Stimulated activated CD8-positive, alpha-beta memory T cell treated with anti-CD3 and anti-CD28 coated beads, Interleukin-15, amount 100 ng/mL, for 4 hours (primary cell): ENCODE measurements around the gene TPTE2.
"Not testable (repeated sequence)": the region's sequence is repeated elsewhere in the genome, so short reads cannot be mapped to it uniquely, and the experiment has no call there.

Experiments used
- DNase-seq, 2 donors: peaks; one replicate each; pipeline ENCODE4 v3.0.0-alpha.2; 2020; ENCODE audit warnings: low read depth in 2 of 2

The TPTE2 gene

DNA sequence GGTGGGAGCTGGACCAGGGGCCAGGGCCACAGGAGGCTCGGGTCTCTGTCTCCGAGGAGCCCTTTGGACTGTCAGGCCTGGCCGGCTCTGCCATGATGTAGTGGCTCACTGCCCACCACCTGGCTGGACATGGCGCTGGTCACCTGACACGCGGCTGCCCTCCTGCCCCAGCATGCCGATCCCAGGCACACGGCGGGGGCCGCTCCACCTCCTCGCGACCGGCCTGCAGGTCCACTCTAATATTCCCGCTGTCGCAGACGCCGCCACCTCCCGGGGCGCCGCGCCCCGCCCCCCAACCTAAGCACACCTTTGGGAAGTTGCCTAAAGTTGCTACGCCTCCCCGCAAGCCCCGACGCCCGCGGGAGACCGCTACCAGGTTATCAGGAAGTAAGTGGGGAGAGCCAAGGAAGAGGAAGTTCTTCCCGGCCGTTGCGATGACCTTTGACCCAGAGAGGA is at the start of gene TPTE2:
TPTE2 (minus strand) TSS at position 406 of the 456 bp plus-strand sequence. CDS start 58,298 bp downstream, outside the sequence.
- DNase-seq = not testable (repeated sequence)

GRCh38 chr13:19607523-19608078 is 46.3 kb upstream of the TPTE2 start:
- DNase-seq = no peak

DNA sequence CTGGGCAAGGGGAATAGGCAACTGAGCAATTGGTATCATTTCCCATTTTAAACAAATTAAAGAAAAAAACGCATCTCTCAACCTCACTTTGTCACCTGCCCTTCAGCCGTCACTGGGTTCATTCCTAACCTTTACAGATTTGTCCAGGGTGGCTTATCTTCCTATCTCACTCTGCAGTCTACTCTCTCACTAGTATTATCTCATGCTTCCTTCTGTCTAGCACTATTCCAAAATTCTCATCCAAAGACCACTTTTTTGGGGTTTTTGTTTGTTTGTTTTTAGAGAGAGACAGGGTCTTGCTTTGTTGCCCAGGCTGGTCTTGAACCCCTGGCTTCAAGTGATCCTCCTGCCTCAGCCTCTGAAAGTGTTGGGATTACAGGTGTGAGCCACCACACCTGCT is 45.4 kb upstream of the TPTE2 start:
- no peak for DNase-seq

GRCh38 chr13:19606152-19606551 is 44.8 kb upstream of the TPTE2 start:
- no peak for DNase-seq

GRCh38 chr13:19605161-19605955 is 44.0 kb upstream of the TPTE2 start:
- no peak for DNase-seq

DNA sequence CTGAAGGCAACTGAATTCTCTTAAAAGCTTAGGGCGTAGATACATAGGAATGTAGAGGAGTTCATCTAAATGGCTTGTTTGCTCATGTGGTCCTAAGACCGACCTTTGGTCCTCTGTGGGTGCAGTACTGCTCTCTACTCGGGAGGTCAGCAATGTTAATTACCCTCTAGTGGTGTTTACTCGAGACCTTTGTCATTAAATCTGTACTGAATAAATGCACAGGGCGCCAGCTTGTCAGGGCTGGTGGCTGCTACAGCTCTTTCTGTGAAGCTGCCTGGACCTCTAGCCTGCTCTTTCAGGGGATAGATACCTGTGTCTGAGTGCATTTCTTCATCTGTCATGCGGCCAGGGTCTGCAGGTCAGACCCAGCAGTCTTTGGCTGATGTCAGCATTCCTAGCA is 43.0 kb upstream of the TPTE2 start:
- no peak for DNase-seq

DNA sequence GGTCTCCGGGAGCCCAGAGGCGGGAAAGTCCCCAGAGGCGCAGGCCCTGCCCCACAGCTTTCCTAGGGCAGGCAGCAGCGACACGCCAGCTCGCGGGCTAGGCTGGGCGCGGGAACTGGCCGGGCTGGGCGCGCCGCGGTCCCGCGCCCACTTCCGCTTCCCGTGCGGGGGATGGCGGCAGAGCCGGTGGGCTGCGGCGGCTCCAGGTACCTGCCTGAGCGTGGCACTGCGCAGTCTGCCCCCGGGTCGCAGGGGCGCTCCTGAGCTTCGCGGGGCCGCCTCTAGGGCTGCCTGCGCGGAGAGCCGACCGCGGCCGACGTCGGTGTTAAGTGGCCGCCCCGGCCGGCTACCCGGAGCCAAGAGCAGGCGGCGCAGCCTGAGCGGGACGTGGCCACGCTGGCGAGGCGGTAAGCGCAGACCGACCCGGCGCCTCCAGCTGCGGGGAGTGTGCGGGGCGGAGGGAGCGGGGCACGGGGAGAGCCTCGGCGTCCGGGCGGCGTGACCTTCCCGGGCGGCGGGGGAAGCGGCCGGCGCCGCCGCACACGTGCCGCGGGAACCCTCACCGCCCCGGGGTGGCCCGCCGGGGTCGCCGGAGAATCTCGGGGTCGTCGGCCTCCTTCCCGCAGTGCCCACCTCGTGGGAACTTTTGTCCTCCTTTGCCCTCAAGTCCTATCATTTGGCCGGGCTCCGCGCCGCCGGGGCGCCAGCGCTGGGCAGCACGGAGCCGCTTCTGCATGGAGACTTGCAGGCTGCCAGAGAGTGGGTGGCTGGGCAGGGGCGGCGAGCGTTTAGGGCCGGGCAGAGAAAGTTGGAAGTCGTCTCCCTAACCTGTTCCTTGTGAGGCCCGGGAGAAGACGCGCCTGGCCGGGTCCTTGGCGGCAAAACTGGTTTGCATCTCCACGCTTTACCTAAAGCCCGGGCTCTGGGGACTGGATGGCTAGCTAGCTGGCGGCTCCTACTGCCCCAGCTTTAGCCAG is 40.7 kb upstream of the TPTE2 start:
- no peak for DNase-seq

- no peak for DNase-seq
Measured at GRCh38 chr13:19597523-19597922, 36.2 kb upstream of the TPTE2 start.

DNA sequence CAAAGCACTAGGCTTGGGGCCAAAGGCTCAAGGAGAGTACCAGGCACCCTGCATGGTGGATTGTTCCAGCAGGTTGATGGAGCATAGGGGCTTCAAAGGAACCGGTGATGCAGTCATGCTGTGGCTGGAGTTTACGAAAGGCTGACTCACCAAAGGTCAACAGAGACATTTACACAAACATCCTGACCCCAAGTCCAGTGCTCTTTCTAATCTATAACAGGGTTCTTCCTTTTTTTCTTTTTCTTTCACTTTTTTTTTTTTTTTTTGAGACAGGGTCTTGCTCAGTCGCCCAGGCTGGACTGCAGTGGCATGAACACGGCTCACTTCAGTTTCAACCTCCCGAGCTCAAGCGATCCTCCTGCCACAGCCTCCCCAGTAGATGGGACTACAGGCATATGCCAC is 35.6 kb upstream of the TPTE2 start:
- no peak for DNase-seq

- no peak for DNase-seq
Measured at GRCh38 chr13:19596086-19596485, 34.8 kb upstream of the TPTE2 start.

DNA sequence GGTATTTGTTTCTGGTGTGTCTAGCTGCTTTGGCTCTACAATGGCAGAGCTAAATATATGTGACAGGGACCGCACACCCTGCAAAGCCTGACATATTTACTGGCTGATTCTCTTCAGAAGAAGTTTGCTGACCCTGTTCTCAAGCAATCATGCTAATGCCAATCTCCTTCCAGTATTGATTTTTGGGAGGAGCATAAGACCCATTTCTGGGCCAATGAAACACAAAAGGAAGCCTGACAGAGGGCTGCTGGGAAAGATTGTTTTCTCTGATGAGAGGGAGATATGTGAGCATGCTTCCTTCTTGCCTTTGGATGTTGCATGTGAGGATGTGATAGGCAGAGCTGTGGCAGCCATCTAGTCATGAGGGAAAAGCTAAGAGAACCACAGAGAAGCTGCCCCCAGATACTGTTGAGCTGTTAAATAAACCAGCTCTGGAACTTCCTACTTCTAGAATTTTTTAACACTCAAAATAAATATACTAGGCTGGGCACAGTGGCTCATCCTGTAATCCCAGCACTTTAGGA is 31.4 kb upstream of the TPTE2 start:
- no peak for DNase-seq

DNA sequence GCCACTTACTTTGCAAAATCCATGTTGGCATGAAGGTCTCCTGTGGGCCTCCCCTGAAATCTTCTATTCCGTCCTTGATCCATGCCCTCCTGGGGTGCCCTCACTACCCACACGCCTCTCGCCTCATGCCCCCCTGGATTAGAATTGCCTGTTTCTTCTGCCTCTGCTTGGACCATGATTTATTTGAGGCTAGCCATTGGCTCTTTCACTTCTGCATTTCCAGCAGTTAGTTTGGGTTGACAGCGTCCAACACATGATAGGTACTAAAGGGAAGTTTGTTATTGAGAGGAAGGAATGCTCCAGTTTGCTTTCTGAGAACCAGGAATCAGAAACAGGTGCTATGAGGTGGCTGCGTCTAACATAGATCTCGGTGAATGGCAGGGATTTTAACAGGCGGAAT is 30.5 kb upstream of the TPTE2 start:
- DNase-seq = no peak

- no peak for DNase-seq
Measured at GRCh38 chr13:19590423-19590822, 29.1 kb upstream of the TPTE2 start.

DNA sequence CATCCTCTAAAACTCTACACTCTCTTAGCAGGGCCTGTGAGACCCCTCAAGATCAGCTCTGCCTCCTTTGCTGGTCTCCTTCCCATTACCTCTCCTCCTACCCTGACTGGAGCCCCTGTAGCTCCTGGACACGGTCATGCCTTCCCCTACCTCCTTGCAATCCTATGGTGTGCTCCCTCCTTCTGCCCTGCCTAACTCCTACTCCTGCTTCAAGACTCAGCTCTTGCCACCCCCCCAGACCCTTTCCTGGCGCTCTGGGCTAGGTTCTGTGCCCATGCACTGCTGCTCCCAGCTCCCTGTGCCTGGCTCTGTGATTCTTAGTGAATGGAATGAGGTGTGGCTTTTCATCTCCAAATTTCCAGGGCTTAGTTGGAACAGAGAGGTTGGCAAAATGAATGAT is 28.0 kb upstream of the TPTE2 start:
- DNase-seq = no peak

DNA sequence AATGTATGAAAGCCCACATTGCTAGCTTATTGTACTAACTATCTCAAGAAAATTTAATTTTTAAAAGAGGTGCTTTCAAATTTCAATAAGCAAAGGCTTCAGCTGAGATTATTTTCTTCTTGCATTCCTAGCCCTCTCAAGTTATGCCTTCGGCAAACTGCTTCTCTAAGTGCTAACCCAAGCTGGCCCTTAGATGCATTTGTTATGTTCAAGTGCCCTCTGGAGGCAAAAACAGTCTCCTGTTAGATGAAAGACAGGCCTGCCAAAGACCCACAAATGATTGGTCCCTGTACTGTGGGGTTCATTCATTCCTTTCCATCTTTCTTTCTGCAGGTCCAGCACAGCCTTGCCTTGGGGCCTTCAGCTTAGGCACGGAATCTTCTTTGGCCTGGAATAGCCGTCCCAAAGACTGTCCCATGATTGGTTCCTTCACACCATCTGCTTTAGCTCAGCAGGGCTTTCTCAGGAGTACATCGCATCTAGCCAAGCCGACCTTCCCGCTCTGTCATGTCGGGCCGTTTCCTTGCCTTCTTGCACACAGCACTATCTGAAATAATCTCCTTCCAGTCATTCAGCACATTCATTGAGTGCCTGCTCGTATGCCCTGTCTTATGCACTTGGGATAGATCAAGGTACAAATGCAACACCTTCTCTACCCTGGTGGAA is 26.4 kb upstream of the TPTE2 start:
- no peak for DNase-seq

DNA sequence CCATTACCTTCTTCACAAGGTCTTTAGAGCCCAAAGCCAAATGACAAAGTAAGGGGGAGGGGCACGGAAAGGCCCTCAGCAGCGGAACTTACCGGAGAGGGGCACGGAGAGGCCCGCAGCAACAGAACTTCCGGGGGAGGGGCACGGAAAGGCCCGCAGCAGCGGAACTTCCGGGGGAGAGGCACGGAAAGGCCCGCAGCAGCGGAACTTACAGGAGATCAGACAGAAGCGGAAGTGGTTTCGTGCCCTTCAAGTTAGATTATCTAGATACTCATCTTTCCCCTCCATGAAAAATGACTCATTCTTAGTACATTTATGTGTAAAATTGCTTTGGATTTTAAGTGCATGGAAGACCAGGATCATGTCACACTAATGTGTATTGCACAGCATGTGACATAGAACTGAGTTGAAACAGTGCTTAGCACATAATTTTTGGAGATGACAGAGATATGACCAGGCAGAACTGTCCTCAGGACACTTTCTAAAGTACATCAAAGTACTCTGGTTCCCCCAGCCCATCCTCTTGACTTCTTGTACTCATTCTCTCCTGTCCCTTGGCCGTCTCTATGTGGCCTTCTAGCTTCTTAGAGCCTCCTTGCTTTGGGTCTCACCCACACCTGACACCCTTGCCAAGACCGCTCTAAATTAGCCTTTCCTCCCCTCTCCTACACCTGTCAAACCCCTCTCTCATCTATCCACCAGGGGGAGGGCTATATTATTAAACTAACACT is 25.7 kb upstream of the TPTE2 start:
- DNase-seq = peak; percentile 50 to 67

DNA sequence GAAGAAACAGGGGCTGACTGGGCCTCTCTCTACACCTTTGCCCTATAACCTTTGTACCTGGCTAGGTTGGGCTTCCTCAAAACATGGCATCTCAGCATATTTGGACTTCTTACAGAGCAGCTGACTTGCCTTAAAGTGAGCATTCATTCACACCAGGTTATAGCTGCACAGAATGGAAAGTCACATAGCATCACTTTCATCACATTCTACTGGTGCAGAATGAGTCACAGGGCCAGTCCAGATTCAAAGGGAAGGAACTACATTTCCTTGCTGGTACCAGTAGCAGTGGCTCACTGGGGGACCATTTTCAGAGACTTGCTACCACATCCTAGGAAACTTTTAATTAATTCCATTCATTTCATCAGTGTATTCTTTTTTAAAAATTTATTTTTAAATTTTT is 20.3 kb upstream of the TPTE2 start:
- DNase-seq = no peak

- DNase-seq = no peak
Measured at GRCh38 chr13:19575230-19575629, 13.9 kb upstream of the TPTE2 start.

GRCh38 chr13:19573120-19573716 is 11.9 kb upstream of the TPTE2 start:
- DNase-seq = no peak

DNA sequence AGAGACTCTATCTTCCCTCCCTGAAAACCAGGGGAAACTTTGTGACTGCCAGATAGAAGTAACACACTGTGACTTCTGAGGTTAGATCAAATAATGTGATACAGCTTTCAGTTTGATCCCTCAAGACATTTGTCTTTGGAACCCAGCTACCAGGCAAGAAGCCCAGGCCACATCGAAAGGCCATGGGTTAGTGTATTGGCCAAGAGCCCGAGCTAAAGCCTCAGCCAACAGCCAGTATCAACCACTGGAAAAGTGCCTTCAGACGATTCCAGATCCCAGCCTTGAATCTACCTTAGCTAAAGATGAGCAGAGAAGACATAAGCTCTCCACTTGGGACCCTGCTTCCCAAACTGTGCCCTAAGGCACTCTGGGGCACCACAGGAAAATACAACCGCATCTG is 10.9 kb upstream of the TPTE2 start:
- no peak for DNase-seq
